Activated T-helper 1 cell treated with anti-CD3 and anti-CD28 coated beads, Interleukin-2, amount 50 U/mL, for 16 hours (primary cell): ENCODE results near the gene MRM2.

Source experiments
- DNase-seq, 2 donors: peaks; one replicate each; pipeline ENCODE4 v3.0.0-alpha.2; 2020; ENCODE audit warnings: low read depth in 1 of 2, low spot score in 1 of 2

Gene MRM2

GRCh38 chr7:2248984-2249694 lies 7.1 kb upstream of the MRM2 start:
- no peak for DNase-seq

- DNase-seq: no peak
Measured at GRCh38 chr7:2247141-2247995, 5.4 kb upstream of the MRM2 start.

DNA sequence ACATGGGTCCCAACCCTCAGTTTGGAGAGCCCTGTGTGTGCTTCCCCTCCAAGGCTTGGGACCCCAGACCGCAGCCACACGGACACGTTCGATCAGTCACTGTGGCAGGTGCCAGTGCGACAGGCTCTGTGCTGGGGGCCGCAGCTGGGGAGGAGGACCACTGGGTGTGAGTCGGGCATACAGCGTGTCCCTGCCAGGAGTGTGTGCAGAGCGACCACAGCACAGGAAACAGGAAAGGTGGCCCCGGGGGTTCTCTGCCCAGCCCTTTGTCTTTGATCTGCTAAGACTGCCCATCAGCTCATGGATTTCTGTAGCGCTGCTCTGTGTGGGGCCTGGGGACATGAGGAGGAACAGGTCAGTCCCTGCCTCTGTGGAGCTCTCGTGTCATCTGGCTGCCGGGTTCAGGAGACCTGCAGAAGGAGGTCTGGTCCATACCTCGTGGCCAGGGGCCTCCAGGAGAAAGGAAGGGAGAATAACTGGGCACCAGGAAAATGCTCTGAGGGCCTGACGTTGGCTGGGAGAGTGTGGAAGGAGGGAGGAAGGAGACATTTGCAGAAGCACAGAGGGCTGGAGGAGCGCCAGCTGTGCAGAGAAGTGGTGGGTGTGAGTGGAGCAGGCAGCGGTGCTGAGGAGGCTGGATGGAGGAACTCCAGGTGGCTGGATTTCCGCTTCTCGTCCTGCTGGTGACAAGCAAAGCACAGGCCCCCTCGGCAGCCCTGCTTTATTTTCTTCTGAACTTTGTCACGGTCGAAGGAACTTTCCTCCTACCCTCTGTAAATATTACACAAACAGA lies 4.1 kb upstream of the MRM2 start:
- no peak for DNase-seq

GRCh38 chr7:2244404-2244995 lies 2.5 kb upstream of the MRM2 start:
- no peak for DNase-seq

- DNase-seq: no peak
Measured at GRCh38 chr7:2243458-2243857, 1.5 kb upstream of the MRM2 start.

GRCh38 chr7:2242541-2243429 lies 780 bp upstream of the MRM2 start:
- no peak for DNase-seq

- no peak for DNase-seq
Measured at GRCh38 chr7:2239242-2239641, 2.8 kb downstream of the MRM2 start.

DNA sequence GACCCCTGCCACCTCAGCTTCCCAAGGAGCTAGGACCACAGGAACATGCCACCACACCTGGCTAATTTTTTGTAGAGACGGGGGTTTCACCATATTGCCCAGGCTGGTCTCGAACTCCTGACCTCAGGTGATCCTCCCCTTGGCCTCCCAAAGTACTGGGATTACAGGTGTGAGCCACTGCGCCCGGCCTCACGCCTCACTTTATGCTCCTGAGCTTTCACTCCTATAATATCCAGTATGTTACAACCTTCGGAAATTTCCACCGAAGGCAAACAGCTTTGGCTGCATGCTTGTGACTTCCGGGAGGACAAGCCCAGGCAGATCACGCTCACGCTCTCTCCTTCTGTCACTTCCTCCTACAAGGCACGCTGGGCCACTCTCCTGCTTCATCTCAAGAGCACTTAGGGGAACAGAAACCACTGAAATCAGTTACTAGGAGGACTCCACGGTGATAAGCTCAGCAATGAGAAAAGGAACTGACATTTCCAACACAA lies 4.8 kb downstream of the MRM2 start:
- DNase-seq: no peak

GRCh38 chr7:2233926-2234325 lies 8.1 kb downstream of the MRM2 start:
- no peak for DNase-seq

GRCh38 chr7:2232766-2233520 lies 9.1 kb downstream of the MRM2 start, which contains the start of gene MAD1L1:
MAD1L1 (minus strand) TSS chr7:2232945; CDS start chr7:2230133, 2,812 bp downstream.
- DNase-seq: peak; percentile 73 to 77

- peak in 1 of 2 donors; percentile 8 for DNase-seq
Measured at GRCh38 chr7:2231992-2232765, 9.8 kb downstream of the MRM2 start.

GRCh38 chr7:2230882-2231281 lies 11.1 kb downstream of the MRM2 start:
- no peak for DNase-seq

- no peak for DNase-seq
Measured at GRCh38 chr7:2230226-2230625, 11.8 kb downstream of the MRM2 start.

GRCh38 chr7:2229467-2229866 lies 12.5 kb downstream of the MRM2 start:
- DNase-seq: no peak

- no peak for DNase-seq
Measured at GRCh38 chr7:2228921-2229320, 13.1 kb downstream of the MRM2 start.

DNA sequence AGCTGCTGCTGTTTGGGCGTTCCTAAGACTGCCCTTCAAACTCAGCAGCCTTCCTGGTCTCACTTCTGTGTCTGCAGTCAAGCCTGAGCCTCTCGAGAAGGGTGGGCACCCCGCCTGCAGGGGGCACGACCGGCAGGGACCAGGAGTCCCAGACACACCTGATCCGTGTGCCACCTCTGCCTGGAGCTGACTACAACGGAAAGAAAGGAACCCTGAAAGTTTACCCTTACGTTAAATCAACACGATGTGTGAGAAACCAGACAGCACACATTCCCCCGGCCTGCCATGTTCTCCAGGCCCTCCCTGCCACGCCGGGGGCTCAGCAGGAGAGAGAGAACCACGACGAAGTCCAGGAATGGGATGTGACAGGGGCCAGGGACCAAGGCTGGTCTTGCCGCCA lies 14.3 kb downstream of the MRM2 start:
- DNase-seq: no peak

- DNase-seq: no peak
Measured at GRCh38 chr7:2225830-2226229, 16.2 kb downstream of the MRM2 start.

DNA sequence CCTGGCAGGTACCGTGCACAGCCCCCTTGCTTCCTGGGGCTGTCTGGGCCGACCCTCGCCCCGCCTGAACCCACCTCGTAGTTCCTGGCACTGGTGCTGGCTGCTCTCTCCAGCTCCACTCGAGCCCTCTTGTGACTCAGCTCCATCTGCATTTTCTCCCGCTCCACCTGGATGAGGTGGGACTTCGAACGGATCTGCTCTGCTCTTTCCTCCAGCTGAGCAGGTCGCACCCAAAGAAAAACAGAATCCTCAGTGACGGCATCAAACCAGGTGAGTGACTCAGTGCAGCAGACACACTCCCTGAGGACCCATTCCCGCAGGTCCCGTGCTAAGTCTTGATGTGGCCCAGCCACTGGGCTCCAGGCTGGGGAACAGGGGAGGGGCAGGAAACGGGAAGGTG lies 16.7 kb downstream of the MRM2 start:
- DNase-seq: no peak

DNA sequence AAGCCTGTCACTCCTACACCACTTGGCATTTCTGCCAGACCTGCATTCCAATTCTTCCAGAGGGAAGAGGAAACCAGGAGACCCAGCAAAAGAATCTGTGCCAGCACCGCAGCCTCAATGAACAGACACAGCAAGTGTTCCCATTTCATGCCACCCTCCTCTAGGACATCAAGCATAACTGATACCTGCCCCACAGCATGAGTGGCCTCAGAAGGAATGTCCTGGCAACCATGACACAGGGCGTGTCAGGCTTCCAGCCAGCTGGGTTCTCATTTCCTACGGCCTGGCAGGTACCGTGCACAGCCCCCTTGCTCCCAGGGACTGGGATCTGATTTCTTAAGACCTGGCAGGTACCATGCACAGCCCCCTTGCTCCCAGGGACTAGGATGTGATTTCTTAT lies 17.1 kb downstream of the MRM2 start:
- no peak for DNase-seq
